ENCODE results near the gene GLTPD2.

DNA sequence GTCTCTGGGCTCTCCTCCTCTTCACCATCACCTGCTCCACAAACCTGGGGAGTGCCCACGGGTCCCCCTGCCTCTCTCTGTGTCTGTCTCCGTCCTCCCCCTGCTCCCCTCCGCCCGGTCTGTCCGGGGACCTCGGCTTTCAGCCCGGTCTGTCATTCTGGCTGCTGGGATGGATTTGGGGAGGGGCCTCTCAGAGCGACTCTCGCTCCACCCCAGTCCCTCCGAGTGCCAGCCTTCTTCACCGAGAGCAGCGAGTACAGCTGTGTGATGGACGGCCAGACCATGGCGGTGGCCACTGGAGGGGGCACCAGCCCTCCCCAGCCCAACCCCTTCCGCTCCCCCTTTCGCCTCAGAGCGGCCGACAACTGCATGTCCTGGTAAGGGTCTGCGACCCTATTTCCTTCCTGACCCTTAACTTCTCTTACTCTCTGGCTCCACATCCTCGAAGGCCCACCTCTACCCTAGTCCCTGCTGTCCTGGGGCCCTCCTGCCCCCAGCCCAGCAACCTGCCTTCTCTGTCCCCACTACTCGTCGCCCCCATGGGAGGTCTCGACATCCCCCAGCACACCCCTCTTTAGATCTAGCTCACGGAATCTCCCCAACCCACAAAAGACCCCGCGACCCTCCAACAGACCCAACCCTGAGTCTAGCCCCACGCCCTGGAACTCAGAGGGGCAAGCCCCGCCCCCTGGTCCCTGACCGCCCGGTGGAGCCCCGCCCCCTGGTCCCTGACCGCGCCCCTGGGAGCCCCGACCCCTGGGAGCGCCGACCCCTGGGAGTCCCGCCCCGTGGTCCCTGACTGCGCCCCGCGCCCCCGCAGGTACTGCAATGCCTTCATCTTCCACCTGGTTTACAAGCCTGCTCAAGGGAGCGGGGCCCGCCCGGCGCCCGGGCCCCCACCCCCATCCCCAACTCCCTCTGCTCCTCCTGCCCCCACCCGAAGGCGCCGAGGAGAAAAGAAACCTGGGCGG, 43.5 kb upstream of the GLTPD2 start:
- TF ChIP-seq CTCF (IDR thresholded peaks at IDR 0.05), result no peak
- no peak for TF ChIP-seq ZFX (IDR thresholded peaks at IDR 0.05; ENCODE audit: borderline replicate concordance)
